Peyer's patch (tissue), 4 donors: Measurements from ENCODE around the gene NCOA6.

Experiments
- CTCF ChIP-seq, 6 experiments: fragments of 450-650 bp in 4 of 6; fragments of 200-600 bp in 2 of 6; sonication (generic) in 1 of 6; IDR thresholded peaks; one replicate each; pipeline ENCODE4 v1.5.1; 2017 to 2019; ENCODE audit warnings: antibody characterized with exemption in 6 of 6, mild to moderate bottlenecking in 3 of 6, moderate library complexity in 1 of 6
- POLR2A ChIP-seq, 2 donors: fragments of 450-650 bp; IDR thresholded peaks; one replicate each; pipeline ENCODE4 v1.5.1; 2017; ENCODE audit warnings: antibody characterized with exemption in 2 of 2, mild to moderate bottlenecking in 2 of 2, moderate library complexity in 2 of 2

GRCh38 chr20:34842143-34842542, 16.7 kb upstream of the NCOA6 start:
- TF ChIP-seq CTCF (IDR thresholded peaks at IDR 0.05), result no peak
- TF ChIP-seq POLR2A (IDR thresholded peaks at IDR 0.05), result no peak
